ENCODE data around the gene RPP25L. TPM values are rescaled to one million over a fixed set of nuclear protein-coding genes. Genes with fewer than 3 reads are reported as not detected.

The RPP25L gene
- polyA plus RNA-seq, 3 donors = 20.1 to 42.3 (median 39.4) TPM

DNA sequence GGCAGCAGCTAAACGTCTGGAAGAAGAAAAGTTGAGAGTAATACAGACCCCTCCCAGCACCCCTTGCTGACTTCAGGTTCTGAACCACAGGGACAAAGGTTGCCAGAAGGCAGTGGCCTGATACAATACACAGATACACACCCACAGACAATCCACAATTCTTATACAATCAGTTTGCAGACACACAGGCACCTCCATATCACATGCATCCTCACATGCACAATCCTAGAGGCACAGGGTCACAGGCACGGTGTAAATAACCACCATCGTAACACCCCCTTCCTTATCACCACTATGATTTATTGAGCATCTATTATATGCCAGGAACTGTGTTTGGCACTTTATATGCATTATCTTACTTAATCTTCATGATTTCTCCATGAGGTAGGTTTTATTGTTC, 30.6 kb downstream of the RPP25L start:
- Mint-ChIP-seq H3K27ac (no peak overlapping the region), H3K27me3 (ENCODE audit: low read depth in 3 of 3) (peaks cover 67 to 82% (median 72%) of the 10 kb centered on the region in 3 donors), H3K4me1 (peaks cover 2% of the 10 kb centered on the region), H3K9me3 (peaks cover 0 to 7% (median 3%) of the 10 kb centered on the region in 7 donors), H3K4me3 (no peak overlapping the region), H3K36me3 (peaks cover 0 to 1% of the 10 kb centered on the region in 2 donors)
- DNase-seq = no peak
- H2AFZ ChIP-seq (ENCODE audit: insufficient read depth, low read depth, low read length, poor library complexity, severe bottlenecking) = no peak overlapping the region
- H3K4me3 ChIP-seq (replicated peaks in 1 of 3; ENCODE audit: low read depth in 2 of 3, low read length in 3 of 3) = no peak overlapping the region
- no peak overlapping the region for H3K9ac ChIP-seq (ENCODE audit: insufficient read depth, low read length, poor library complexity, severe bottlenecking)
- no peak overlapping the region for H3K4me2 ChIP-seq (replicated peaks; ENCODE audit: extremely low read depth, low read length, poor library complexity, severe bottlenecking)
- no peaks in the 10 kb centered on the region for H3K79me2 ChIP-seq (ENCODE audit: insufficient read depth, low read length)
- H3K27ac ChIP-seq (ENCODE audit: low read depth in 1 of 2, low read length in 2 of 2) = no peak overlapping the region
- no peaks in the 10 kb centered on the region for H3K36me3 ChIP-seq (replicated peaks in 1 of 2; ENCODE audit: control insufficient read depth in 1 of 2, insufficient read depth in 2 of 2, low read length in 2 of 2)
- no peaks in the 10 kb centered on the region for H4K20me1 ChIP-seq (ENCODE audit: insufficient read depth, low read length)
- peaks cover 0 to 30% of the 10 kb centered on the region in 2 donors for H3K9me3 ChIP-seq (replicated peaks in 1 of 2; ENCODE audit: control insufficient read depth in 1 of 2, insufficient read depth in 1 of 2, low read length in 2 of 2)
- intact Hi-C loops (cut with micrococcal nuclease) = no loop called here
- TF ChIP-seq CTCF (IDR thresholded peaks at IDR 0.05) = no peak
- WGBS (ENCODE audit: insufficient coverage) = no CpG with 5 or more reads among the region's 3 CpGs
- peaks cover 39 to 84% of the 10 kb centered on the region in 2 donors for H3K27me3 ChIP-seq (ENCODE audit: control insufficient read depth in 2 of 2, insufficient read depth in 2 of 2, low read length in 2 of 2)
- no peaks in the 10 kb centered on the region for H3K4me1 ChIP-seq (ENCODE audit: control insufficient read depth in 1 of 2, insufficient read depth in 2 of 2, low read length in 2 of 2)

DNA sequence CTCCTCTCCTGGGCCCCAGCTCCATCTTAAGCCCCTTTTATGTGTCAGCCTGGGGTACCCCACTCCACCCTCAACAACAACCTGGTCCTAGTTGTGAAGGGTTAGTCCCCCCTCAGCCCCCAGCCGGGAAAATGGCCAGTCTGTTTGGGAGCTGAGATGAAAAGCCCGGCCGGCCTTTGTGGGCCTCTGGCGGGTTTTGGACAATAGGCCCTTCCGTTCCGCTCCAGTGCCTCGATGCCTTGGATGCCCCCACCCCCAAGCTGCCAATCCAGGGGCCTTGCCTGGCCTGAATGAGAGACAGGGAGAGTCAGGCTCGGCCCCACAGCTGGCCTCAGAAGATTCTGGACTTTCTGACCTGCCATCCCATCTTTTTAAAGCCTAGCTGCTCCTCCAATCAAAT, 31.5 kb downstream of the RPP25L start:
- Histone ChIP-seq H3K9me3 (replicated peaks in 1 of 2; ENCODE audit: control insufficient read depth in 1 of 2, insufficient read depth in 1 of 2, low read length in 2 of 2) (peaks cover 0 to 24% of the 10 kb centered on the region in 2 donors), H3K4me3 (replicated peaks in 1 of 3; ENCODE audit: low read depth in 2 of 3, low read length in 3 of 3) (no peak overlapping the region), H3K79me2 (ENCODE audit: insufficient read depth, low read length) (no peaks in the 10 kb centered on the region), H3K27ac (ENCODE audit: low read depth in 1 of 2, low read length in 2 of 2) (no peak overlapping the region), H3K9ac (ENCODE audit: insufficient read depth, low read length, poor library complexity, severe bottlenecking) (no peak overlapping the region), H2AFZ (ENCODE audit: insufficient read depth, low read depth, low read length, poor library complexity, severe bottlenecking) (no peak overlapping the region), H3K4me2 (replicated peaks; ENCODE audit: extremely low read depth, low read length, poor library complexity, severe bottlenecking) (no peak overlapping the region), H3K4me1 (ENCODE audit: control insufficient read depth in 1 of 2, insufficient read depth in 2 of 2, low read length in 2 of 2) (no peaks in the 10 kb centered on the region), H3K27me3 (ENCODE audit: control insufficient read depth in 2 of 2, insufficient read depth in 2 of 2, low read length in 2 of 2) (peaks cover 36 to 83% of the 10 kb centered on the region in 2 donors), H3K36me3 (replicated peaks in 1 of 2; ENCODE audit: control insufficient read depth in 1 of 2, insufficient read depth in 2 of 2, low read length in 2 of 2) (no peaks in the 10 kb centered on the region), H4K20me1 (ENCODE audit: insufficient read depth, low read length) (no peaks in the 10 kb centered on the region)
- intact Hi-C loops (cut with micrococcal nuclease) = no loop called here
- H3K27ac Mint-ChIP-seq = no peak overlapping the region
- H3K27me3 Mint-ChIP-seq (ENCODE audit: low read depth in 3 of 3) = peaks cover 65 to 81% (median 71%) of the 10 kb centered on the region in 3 donors
- peak overlapping the region in 1 of 2 donors; percentile 68 for H3K4me3 Mint-ChIP-seq
- peaks cover 0 to 7% (median 2%) of the 10 kb centered on the region in 7 donors for H3K9me3 Mint-ChIP-seq
- peaks cover 2% of the 10 kb centered on the region for H3K4me1 Mint-ChIP-seq
- H3K36me3 Mint-ChIP-seq = peaks cover 0 to 1% of the 10 kb centered on the region in 2 donors
- 66% methylated on average over 7 of the region's 8 CpGs for WGBS (ENCODE audit: insufficient coverage)
- DNase-seq = no peak
- no peak for TF ChIP-seq CTCF (IDR thresholded peaks at IDR 0.05)
